Brain microvascular endothelial cell (primary cell): ENCODE results near the gene SELENOK.
"Not testable (repeated sequence)": the region's sequence is repeated elsewhere in the genome, so short reads cannot be mapped to it uniquely, and the experiment has no call there.

Experiments used
- DNase-seq: peaks from one replicate; pipeline ENCODE4 v3.0.0-alpha.2; 2020
- H3K27ac ChIP-seq: fragments of 250-450 bp; sonication (Bioruptor Pico); 2 replicates; pipeline ENCODE4 v1.5.1; 2020; ENCODE audit warnings: mild to moderate bottlenecking, moderate library complexity
- H3K27me3 ChIP-seq: fragments of 250-450 bp; sonication (Bioruptor Pico); replicated peaks from 2 replicates; pipeline ENCODE4 v1.5.1; 2020; ENCODE audit warnings: mild to moderate bottlenecking
- H3K36me3 ChIP-seq: fragments of 250-450 bp; sonication (Bioruptor Pico); replicated peaks from 2 replicates; pipeline ENCODE4 v1.5.1; 2020; ENCODE audit warnings: mild to moderate bottlenecking
- H3K4me3 ChIP-seq: 2 replicates; pipeline ENCODE4 v1.5.1; 2011; ENCODE audit warnings: low read depth, mild to moderate bottlenecking, control low read depth, low read length, moderate library complexity
- CTCF ChIP-seq: IDR thresholded peaks from 2 replicates; pipeline ENCODE4 v1.5.1; 2011; ENCODE audit warnings: low read depth, mild to moderate bottlenecking, moderate library complexity, low read length, control low read depth, inconsistent platforms; ENCODE audit errors: missing control alignments
- in situ Hi-C: cut with HindIII; loops from 2 replicates; pipeline ENCODE4 v1.10.0; 2017; ENCODE audit warnings: low sequenced_read_pairs, low pct_ligation_motif_present

The SELENOK gene

GRCh38 chr3:53936347-53936746 is 44.7 kb upstream of the SELENOK start:
- Histone ChIP-seq H3K27me3 (no peaks in the 10 kb centered on the region), H3K36me3 (no peaks in the 10 kb centered on the region), H3K4me3 (no peak overlapping the region), H3K27ac (no peak overlapping the region)
- in situ Hi-C loops, result no loop called here
- no peak for DNase-seq
- TF ChIP-seq CTCF, result no peak

- no peaks in the 10 kb centered on the region for H3K36me3 ChIP-seq
- in situ Hi-C loops, result no loop called here
Measured at GRCh38 chr3:53935283-53935901, 43.7 kb upstream of the SELENOK start.

GRCh38 chr3:53927208-53927872 is 35.7 kb upstream of the SELENOK start:
- H3K36me3 ChIP-seq, in situ Hi-C loops: not testable (repeated sequence)

More at GRCh38 chr3:53935283-53935901, 43.7 kb upstream of the SELENOK start:
- no peak overlapping the region for H3K27ac ChIP-seq
- no peak overlapping the region for H3K4me3 ChIP-seq
- no peaks in the 10 kb centered on the region for H3K27me3 ChIP-seq
- TF ChIP-seq CTCF, result no peak
- no peak for DNase-seq

GRCh38 chr3:53921296-53921695 is 29.6 kb upstream of the SELENOK start:
- H3K4me3 ChIP-seq, result no peak overlapping the region
- H3K27ac ChIP-seq, result no peak overlapping the region
- in situ Hi-C loops, result no loop called here
- TF ChIP-seq CTCF, result peak; percentile 49
- peak; percentile 6 for DNase-seq
- H3K27me3 ChIP-seq, result no peaks in the 10 kb centered on the region
- H3K36me3 ChIP-seq, result no peaks in the 10 kb centered on the region

More at GRCh38 chr3:53927208-53927872, 35.7 kb upstream of the SELENOK start:
- not testable (repeated sequence) for H3K27me3 ChIP-seq, H3K27ac ChIP-seq, DNase-seq, H3K4me3 ChIP-seq

GRCh38 chr3:53919741-53920140 is 28.1 kb upstream of the SELENOK start:
- H3K27ac ChIP-seq, result no peak overlapping the region
- H3K36me3 ChIP-seq, result no peaks in the 10 kb centered on the region
- no peak for TF ChIP-seq CTCF
- DNase-seq, result no peak
- in situ Hi-C loops, result no loop called here
- H3K4me3 ChIP-seq, result no peak overlapping the region
- H3K27me3 ChIP-seq, result no peaks in the 10 kb centered on the region

- DNase-seq, result no peak
- no peak overlapping the region for H3K27ac ChIP-seq
- no peaks in the 10 kb centered on the region for H3K27me3 ChIP-seq
- H3K4me3 ChIP-seq, result no peak overlapping the region
- TF ChIP-seq CTCF, result no peak
- in situ Hi-C loops, result no loop called here
- H3K36me3 ChIP-seq, result no peaks in the 10 kb centered on the region
Measured at GRCh38 chr3:53913401-53913800, 21.7 kb upstream of the SELENOK start.
